Measurements from ENCODE around the gene TMEM202. TPM values are rescaled to one million over a fixed set of nuclear protein-coding genes. Genes with fewer than 3 reads are reported as not detected.
"Not testable (repeated sequence)": the region's sequence is repeated elsewhere in the genome, so short reads cannot be mapped to it uniquely, and the experiment has no call there.

Gene TMEM202
- total and polyA plus RNA-seq, 2 donors (not counting 1 experiment from before 2014, with no cell fraction given): not detected

DNA sequence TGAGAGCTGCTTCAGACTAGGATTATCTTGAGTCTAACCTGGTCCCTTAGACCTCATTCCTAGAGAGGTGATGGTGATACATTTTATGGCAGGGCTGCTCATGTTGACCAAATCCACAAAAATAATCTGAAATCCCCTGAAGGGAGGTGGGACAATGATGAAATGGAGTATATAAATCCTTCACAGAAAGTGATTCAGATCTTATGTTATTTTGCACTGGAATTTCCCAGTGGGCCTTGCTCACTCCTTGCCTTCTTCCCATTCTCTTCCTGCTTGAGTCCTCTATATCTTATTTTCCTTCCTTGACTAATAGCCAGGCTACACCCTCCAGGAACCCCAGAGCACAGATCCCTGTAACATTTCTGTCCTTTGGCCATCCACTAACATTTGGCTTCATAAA is 10.4 kb upstream of the TMEM202 start:
- DNase-seq (ENCODE audit: low read depth in 2 of 2): no peak
- Histone ChIP-seq H3K27ac (ENCODE audit: insufficient read depth, low read length) (no peak overlapping the region), H3K4me3 (replicated peaks in 1 of 4; ENCODE audit: control extremely low read depth in 1 of 4, insufficient read depth in 1 of 4, low read depth in 3 of 4, low read length in 4 of 4) (no peak overlapping the region), H4K20me1 (ENCODE audit: control insufficient read depth, extremely low read depth, insufficient read depth, low read length) (no peaks in the 10 kb centered on the region), H3K9ac (ENCODE audit: insufficient read depth, low read length) (no peak overlapping the region), H3K79me2 (ENCODE audit: control insufficient read depth, insufficient read depth, low read length) (no peaks in the 10 kb centered on the region), H3K36me3 (ENCODE audit: control insufficient read depth, insufficient read depth, low read length) (no peaks in the 10 kb centered on the region), H2AFZ (ENCODE audit: low read length) (no peak overlapping the region), H3K4me2 (ENCODE audit: extremely low read depth, insufficient read depth, low read length) (no peak overlapping the region), H3K4me1 (ENCODE audit: control insufficient read depth, extremely low read depth, insufficient read depth, low read length) (no peaks in the 10 kb centered on the region), H3K27me3 (ENCODE audit: control insufficient read depth, insufficient read depth, low read length) (peaks cover 17% of the 10 kb centered on the region), H3K9me3 (ENCODE audit: control insufficient read depth, insufficient read depth, low read depth, low read length) (no peaks in the 10 kb centered on the region)
- no peak for TF ChIP-seq EZH2 (IDR thresholded peaks at IDR 0.05; ENCODE audit: low read length, missing control alignments)
- TF ChIP-seq, protein P1, sequence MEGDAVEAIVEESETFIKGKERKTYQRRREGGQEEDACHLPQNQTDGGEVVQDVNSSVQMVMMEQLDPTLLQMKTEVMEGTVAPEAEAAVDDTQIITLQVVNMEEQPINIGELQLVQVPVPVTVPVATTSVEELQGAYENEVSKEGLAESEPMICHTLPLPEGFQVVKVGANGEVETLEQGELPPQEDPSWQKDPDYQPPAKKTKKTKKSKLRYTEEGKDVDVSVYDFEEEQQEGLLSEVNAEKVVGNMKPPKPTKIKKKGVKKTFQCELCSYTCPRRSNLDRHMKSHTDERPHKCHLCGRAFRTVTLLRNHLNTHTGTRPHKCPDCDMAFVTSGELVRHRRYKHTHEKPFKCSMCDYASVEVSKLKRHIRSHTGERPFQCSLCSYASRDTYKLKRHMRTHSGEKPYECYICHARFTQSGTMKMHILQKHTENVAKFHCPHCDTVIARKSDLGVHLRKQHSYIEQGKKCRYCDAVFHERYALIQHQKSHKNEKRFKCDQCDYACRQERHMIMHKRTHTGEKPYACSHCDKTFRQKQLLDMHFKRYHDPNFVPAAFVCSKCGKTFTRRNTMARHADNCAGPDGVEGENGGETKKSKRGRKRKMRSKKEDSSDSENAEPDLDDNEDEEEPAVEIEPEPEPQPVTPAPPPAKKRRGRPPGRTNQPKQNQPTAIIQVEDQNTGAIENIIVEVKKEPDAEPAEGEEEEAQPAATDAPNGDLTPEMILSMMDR (conservative IDR thresholded peaks at IDR 0.05 in 1 of 2, IDR thresholded peaks at IDR 0.05 in 1 of 2; ENCODE audit: low read depth in 1 of 2, low read length in 2 of 2): no peak

DNA sequence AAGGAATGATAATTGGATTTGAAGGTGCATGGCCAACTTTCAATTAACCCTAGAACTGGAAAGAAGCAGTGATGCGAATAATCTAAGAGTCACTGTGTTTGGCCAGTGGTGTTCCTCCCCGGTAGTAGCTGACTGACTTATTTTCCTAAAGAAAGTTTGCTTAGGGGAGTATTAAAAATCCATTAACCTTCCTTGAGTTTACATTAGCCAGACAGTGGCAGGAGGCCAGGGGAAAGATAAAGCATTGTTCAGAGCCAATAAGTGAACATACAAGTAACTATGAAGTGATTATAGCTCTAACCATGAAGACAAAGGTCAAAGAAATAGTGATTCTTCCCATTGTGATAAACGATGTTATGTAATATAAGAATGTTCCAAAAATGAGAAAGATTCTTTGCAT is 8.9 kb upstream of the TMEM202 start:
- Histone ChIP-seq H3K27ac (ENCODE audit: insufficient read depth, low read length) (no peak overlapping the region), H4K20me1 (ENCODE audit: control insufficient read depth, extremely low read depth, insufficient read depth, low read length) (no peaks in the 10 kb centered on the region), H3K79me2 (ENCODE audit: control insufficient read depth, insufficient read depth, low read length) (no peaks in the 10 kb centered on the region), H3K36me3 (ENCODE audit: control insufficient read depth, insufficient read depth, low read length) (no peaks in the 10 kb centered on the region), H3K4me2 (ENCODE audit: extremely low read depth, insufficient read depth, low read length) (no peak overlapping the region), H3K4me3 (replicated peaks in 1 of 4; ENCODE audit: control extremely low read depth in 1 of 4, insufficient read depth in 1 of 4, low read depth in 3 of 4, low read length in 4 of 4) (no peak overlapping the region), H3K4me1 (ENCODE audit: control insufficient read depth, extremely low read depth, insufficient read depth, low read length) (no peaks in the 10 kb centered on the region), H2AFZ (ENCODE audit: low read length) (no peak overlapping the region), H3K27me3 (ENCODE audit: control insufficient read depth, insufficient read depth, low read length) (peaks cover 9% of the 10 kb centered on the region), H3K9me3 (ENCODE audit: control insufficient read depth, insufficient read depth, low read depth, low read length) (no peaks in the 10 kb centered on the region), H3K9ac (ENCODE audit: insufficient read depth, low read length) (no peak overlapping the region)
- TF ChIP-seq, protein P1 (conservative IDR thresholded peaks at IDR 0.05 in 1 of 2, IDR thresholded peaks at IDR 0.05 in 1 of 2; ENCODE audit: low read depth in 1 of 2, low read length in 2 of 2): no peak
- TF ChIP-seq EZH2 (IDR thresholded peaks at IDR 0.05; ENCODE audit: low read length, missing control alignments): no peak
- DNase-seq (ENCODE audit: low read depth in 2 of 2): peak in 1 of 2 donors; percentile 55

- H3K4me2 ChIP-seq (ENCODE audit: extremely low read depth, insufficient read depth, low read length); H3K4me1 ChIP-seq (ENCODE audit: control insufficient read depth, extremely low read depth, insufficient read depth, low read length); H4K20me1 ChIP-seq (ENCODE audit: control insufficient read depth, extremely low read depth, insufficient read depth, low read length); H3K9me3 ChIP-seq (ENCODE audit: control insufficient read depth, insufficient read depth, low read depth, low read length); H3K27ac ChIP-seq (ENCODE audit: insufficient read depth, low read length); H3K4me3 ChIP-seq (replicated peaks in 1 of 4; ENCODE audit: control extremely low read depth in 1 of 4, insufficient read depth in 1 of 4, low read depth in 3 of 4, low read length in 4 of 4); H3K79me2 ChIP-seq (ENCODE audit: control insufficient read depth, insufficient read depth, low read length); H2AFZ ChIP-seq (ENCODE audit: low read length); H3K9ac ChIP-seq (ENCODE audit: insufficient read depth, low read length); H3K27me3 ChIP-seq (ENCODE audit: control insufficient read depth, insufficient read depth, low read length); H3K36me3 ChIP-seq (ENCODE audit: control insufficient read depth, insufficient read depth, low read length); DNase-seq (ENCODE audit: low read depth in 2 of 2): not testable (repeated sequence)
Measured at GRCh38 chr15:72396331-72396730, 1.8 kb upstream of the TMEM202 start.

All from fibroblast of lung (primary cell).